ENCODE measurements around the gene RCE1. TPM values are rescaled to one million over a fixed set of nuclear protein-coding genes. Genes with fewer than 3 reads are reported as not detected.
A peak's percentile ranks its signal among the peaks of the same experiment; 100 is the strongest.
"Not testable (repeated sequence)": the region's sequence is repeated elsewhere in the genome, so short reads cannot be mapped to it uniquely, and the experiment has no call there.

The RCE1 gene
- total RNA-seq, 2 experiments from 2014 or later: 60.1 to 63.0 TPM

DNA sequence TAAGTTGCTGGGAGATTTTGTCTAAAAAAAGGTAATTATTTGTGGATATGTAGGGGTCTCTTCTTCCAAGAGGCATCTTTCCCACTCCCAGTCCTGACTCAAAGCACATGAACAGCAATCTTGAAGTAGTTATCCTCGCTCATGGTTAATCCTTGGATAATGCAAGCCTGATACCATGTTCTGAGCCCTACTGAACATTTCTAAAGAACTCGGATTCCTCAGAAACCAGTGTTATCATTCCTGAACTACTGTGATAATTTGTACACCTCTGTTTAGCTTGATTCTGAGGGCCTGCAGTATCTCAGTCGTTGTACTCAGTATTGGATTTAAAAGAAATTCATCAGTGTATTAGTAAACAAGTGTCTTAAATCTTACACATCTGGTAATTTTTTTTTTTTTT is 22.3 kb upstream of the RCE1 start:
- Mint-ChIP-seq H3K27me3 (no peaks in the 10 kb centered on the region), H3K4me3 (no peak overlapping the region), H3K36me3 (ENCODE audit: low read depth) (no peaks in the 10 kb centered on the region), H3K27ac (no peak overlapping the region), H3K9me3 (no peaks in the 10 kb centered on the region), H3K4me1 (ENCODE audit: low read depth) (no peaks in the 10 kb centered on the region)
- Histone ChIP-seq H3K36me3 (ENCODE audit: insufficient read depth, low read length) (no peaks in the 10 kb centered on the region), H3K9me3 (ENCODE audit: control insufficient read depth in 1 of 2, insufficient read depth in 1 of 2, low read length in 2 of 2) (no peaks in the 10 kb centered on the region), H3K4me3 (ENCODE audit: low read length) (no peak overlapping the region), H3K27ac (ENCODE audit: low read depth in 1 of 2, low read length in 2 of 2) (no peak overlapping the region), H3K4me1 (ENCODE audit: insufficient read depth, low read length) (no peaks in the 10 kb centered on the region), H3K27me3 (ENCODE audit: control insufficient read depth in 1 of 2, insufficient read depth in 2 of 2, low read length in 2 of 2) (no peaks in the 10 kb centered on the region)
- TF ChIP-seq, protein P1, sequence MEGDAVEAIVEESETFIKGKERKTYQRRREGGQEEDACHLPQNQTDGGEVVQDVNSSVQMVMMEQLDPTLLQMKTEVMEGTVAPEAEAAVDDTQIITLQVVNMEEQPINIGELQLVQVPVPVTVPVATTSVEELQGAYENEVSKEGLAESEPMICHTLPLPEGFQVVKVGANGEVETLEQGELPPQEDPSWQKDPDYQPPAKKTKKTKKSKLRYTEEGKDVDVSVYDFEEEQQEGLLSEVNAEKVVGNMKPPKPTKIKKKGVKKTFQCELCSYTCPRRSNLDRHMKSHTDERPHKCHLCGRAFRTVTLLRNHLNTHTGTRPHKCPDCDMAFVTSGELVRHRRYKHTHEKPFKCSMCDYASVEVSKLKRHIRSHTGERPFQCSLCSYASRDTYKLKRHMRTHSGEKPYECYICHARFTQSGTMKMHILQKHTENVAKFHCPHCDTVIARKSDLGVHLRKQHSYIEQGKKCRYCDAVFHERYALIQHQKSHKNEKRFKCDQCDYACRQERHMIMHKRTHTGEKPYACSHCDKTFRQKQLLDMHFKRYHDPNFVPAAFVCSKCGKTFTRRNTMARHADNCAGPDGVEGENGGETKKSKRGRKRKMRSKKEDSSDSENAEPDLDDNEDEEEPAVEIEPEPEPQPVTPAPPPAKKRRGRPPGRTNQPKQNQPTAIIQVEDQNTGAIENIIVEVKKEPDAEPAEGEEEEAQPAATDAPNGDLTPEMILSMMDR (IDR thresholded peaks at IDR 0.05): no peak
- intact Hi-C loops (cut with DNase I, micrococcal nuclease): loop anchor here in 1 of 2 experiments (5.0 kb wide), 1 partner anchor 49 kb away; no protein-coding TSS in a partner anchor
- CTCF ChIA-PET: no interaction called here
- DNase-seq (no peak), ATAC-seq (ENCODE audit: poor library complexity) (no peak)
- POLR2A ChIA-PET: no interaction called here

DNA sequence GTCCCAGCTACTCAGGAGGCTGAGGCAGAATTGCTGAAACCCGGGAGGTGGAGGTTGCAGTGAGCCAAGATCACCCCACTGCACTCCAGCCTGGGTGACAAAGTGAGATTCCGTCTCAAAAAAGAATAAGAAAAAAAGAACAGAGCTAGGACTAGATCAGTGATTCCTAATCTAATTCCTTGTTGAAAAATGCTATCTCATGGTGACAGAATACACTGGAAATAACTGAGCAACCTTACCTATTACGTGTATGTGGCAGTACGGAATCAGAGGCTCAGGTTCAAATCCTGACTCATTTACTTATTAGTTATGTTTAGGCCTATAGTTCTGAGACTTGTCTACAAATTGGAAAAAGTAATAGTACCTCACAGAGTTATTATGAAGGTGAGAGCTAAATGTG is 19.5 kb upstream of the RCE1 start:
- intact Hi-C loops (cut with DNase I, micrococcal nuclease): loop anchor here in 1 of 2 experiments (5.0 kb wide), 1 partner anchor 51 kb away; no protein-coding TSS in a partner anchor
- no peak overlapping the region for H3K4me3 ChIP-seq (ENCODE audit: low read length)
- no peaks in the 10 kb centered on the region for H3K4me1 ChIP-seq (ENCODE audit: insufficient read depth, low read length)
- H3K9me3 ChIP-seq (ENCODE audit: control insufficient read depth in 1 of 2, insufficient read depth in 1 of 2, low read length in 2 of 2): no peaks in the 10 kb centered on the region
- Mint-ChIP-seq H3K27ac (no peak overlapping the region), H3K27me3 (no peaks in the 10 kb centered on the region), H3K36me3 (ENCODE audit: low read depth) (no peaks in the 10 kb centered on the region), H3K9me3 (no peaks in the 10 kb centered on the region), H3K4me1 (ENCODE audit: low read depth) (no peaks in the 10 kb centered on the region), H3K4me3 (no peak overlapping the region)
- ChIA-PET CTCF (no interaction called here), POLR2A (no interaction called here)
- no peak overlapping the region for H3K27ac ChIP-seq (ENCODE audit: low read depth in 1 of 2, low read length in 2 of 2)
- TF ChIP-seq, protein P1 (IDR thresholded peaks at IDR 0.05): no peak
- DNase-seq: no peak
- H3K27me3 ChIP-seq (ENCODE audit: control insufficient read depth in 1 of 2, insufficient read depth in 2 of 2, low read length in 2 of 2): no peaks in the 10 kb centered on the region
- peaks cover 4% of the 10 kb centered on the region for H3K36me3 ChIP-seq (ENCODE audit: insufficient read depth, low read length)
- ATAC-seq (ENCODE audit: poor library complexity): no peak

DNA sequence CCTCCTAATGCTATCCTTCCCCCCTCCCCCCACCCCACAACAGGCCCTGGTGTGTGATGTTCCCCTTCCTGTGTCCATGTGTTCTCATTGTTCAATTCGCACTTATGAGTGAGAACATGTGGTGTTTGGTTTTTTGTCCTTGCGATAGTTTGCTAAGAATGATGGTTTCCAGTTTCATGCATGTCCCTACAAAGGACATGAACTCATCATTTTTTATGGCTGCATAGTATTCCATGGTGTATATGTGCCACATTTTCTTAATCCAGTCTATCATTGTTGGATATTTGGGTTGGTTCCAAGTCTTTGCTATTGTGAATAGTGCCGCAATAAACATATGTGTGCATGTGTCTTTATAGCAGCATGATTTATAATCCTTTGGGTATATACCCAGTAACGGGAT is 18.7 kb upstream of the RCE1 start:
- ATAC-seq (ENCODE audit: poor library complexity); H3K27me3 ChIP-seq (ENCODE audit: control insufficient read depth in 1 of 2, insufficient read depth in 2 of 2, low read length in 2 of 2); CTCF ChIA-PET; H3K4me1 ChIP-seq (ENCODE audit: insufficient read depth, low read length); H3K9me3 Mint-ChIP-seq; H3K9me3 ChIP-seq (ENCODE audit: control insufficient read depth in 1 of 2, insufficient read depth in 1 of 2, low read length in 2 of 2); H3K27ac Mint-ChIP-seq; POLR2A ChIA-PET; H3K4me3 ChIP-seq (ENCODE audit: low read length); DNase-seq; H3K4me3 Mint-ChIP-seq; H3K36me3 ChIP-seq (ENCODE audit: insufficient read depth, low read length); H3K36me3 Mint-ChIP-seq (ENCODE audit: low read depth); H3K4me1 Mint-ChIP-seq (ENCODE audit: low read depth); H3K27ac ChIP-seq (ENCODE audit: low read depth in 1 of 2, low read length in 2 of 2); H3K27me3 Mint-ChIP-seq: not testable (repeated sequence)
- intact Hi-C loops (cut with DNase I, micrococcal nuclease): loop anchor here in 1 of 2 experiments (5.0 kb wide), 1 partner anchor 52 kb away; no protein-coding TSS in a partner anchor

DNA sequence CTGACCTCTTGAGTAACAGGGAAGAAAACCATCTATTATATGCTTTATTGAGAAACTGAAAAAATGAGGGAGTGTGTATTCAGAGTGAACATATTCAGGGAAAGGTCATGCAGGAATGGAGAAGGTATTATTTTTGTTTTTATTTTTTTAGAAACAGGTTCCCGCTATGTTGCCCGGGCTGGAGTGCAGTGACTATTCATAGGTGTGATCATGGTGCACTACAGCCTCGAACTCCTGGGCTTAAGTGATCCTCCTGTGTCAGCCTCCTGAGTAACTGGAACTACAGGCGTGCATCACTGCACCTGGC is 8.7 kb upstream of the RCE1 start:
- TF ChIP-seq, protein P1 (IDR thresholded peaks at IDR 0.05): peak; percentile 59
- intact Hi-C loops (cut with DNase I, micrococcal nuclease): loop anchor here (1.0 to 5.0 kb wide), 3 partner anchors 140 to 426 kb away; no protein-coding TSS in a partner anchor
- Mint-ChIP-seq H3K27ac (peak overlapping the region; percentile 9), H3K27me3 (no peaks in the 10 kb centered on the region), H3K36me3 (ENCODE audit: low read depth) (peaks cover 7% of the 10 kb centered on the region), H3K4me3 (no peak overlapping the region), H3K4me1 (ENCODE audit: low read depth) (peaks cover 12% of the 10 kb centered on the region), H3K9me3 (no peaks in the 10 kb centered on the region)
- H3K27me3 ChIP-seq (ENCODE audit: control insufficient read depth in 1 of 2, insufficient read depth in 2 of 2, low read length in 2 of 2): no peaks in the 10 kb centered on the region
- no peak overlapping the region for H3K27ac ChIP-seq (ENCODE audit: low read depth in 1 of 2, low read length in 2 of 2)
- CTCF ChIA-PET: interaction anchor here (0.7 to 2.1 kb wide), 11 partner anchors 8 to 427 kb away, joined by 3 to 8 read pairs (median 4); partner anchors contain the start of genes CCDC87, CCS, MRPL11 and RBM4B
- POLR2A ChIA-PET: interaction anchor here (0.7 to 2.8 kb wide), 3 partner anchors 9 to 197 kb away, joined by 3 to 12 read pairs (median 3); partner anchors contain the start of gene RCE1
- peaks cover 20% of the 10 kb centered on the region for H3K36me3 ChIP-seq (ENCODE audit: insufficient read depth, low read length)
- ATAC-seq (ENCODE audit: poor library complexity) (no peak), DNase-seq (peak in 1 of 14 experiments; percentile 9)
- no peak overlapping the region for H3K4me3 ChIP-seq (ENCODE audit: low read length)
- peaks cover 3% of the 10 kb centered on the region for H3K4me1 ChIP-seq (ENCODE audit: insufficient read depth, low read length)
- H3K9me3 ChIP-seq (ENCODE audit: control insufficient read depth in 1 of 2, insufficient read depth in 1 of 2, low read length in 2 of 2): no peaks in the 10 kb centered on the region

All from CD4-positive, alpha-beta T cell (primary cell).